ENCODE results near the gene SHC2.

SHC2 gene

GRCh38 chr19:416416-416815 lies 44.4 kb downstream of the SHC2 start:
- no peak overlapping the region for H2AFZ ChIP-seq (ENCODE audit: low read length)
- H3K9ac ChIP-seq (ENCODE audit: low read length): no peak overlapping the region
- no peaks in the 10 kb centered on the region for H4K20me1 ChIP-seq (ENCODE audit: insufficient read depth, low read length)
- H3K4me1 ChIP-seq (ENCODE audit: insufficient read depth, low read length, severe bottlenecking): no peaks in the 10 kb centered on the region
- no peak overlapping the region for H3K4me3 ChIP-seq (ENCODE audit: low read depth, low read length, poor library complexity, severe bottlenecking)
- no peak overlapping the region for H3K4me2 ChIP-seq (ENCODE audit: low read length)
- no peaks in the 10 kb centered on the region for H3K27me3 ChIP-seq (ENCODE audit: insufficient read depth, low read length)
- H3K36me3 ChIP-seq (ENCODE audit: insufficient read depth, low read length): no peaks in the 10 kb centered on the region
- TF ChIP-seq CTCF (IDR thresholded peaks at IDR 0.05; ENCODE audit: low read length) (no peak), EZH2 (IDR thresholded peaks at IDR 0.05; ENCODE audit: borderline replicate concordance, low read length) (no peak)
- no peaks in the 10 kb centered on the region for H3K9me3 ChIP-seq (ENCODE audit: low read length)
- no peaks in the 10 kb centered on the region for H3K9me2 ChIP-seq (ENCODE audit: low read depth, low read length)
- H3F3A ChIP-seq (ENCODE audit: insufficient read depth, low read length): no peaks in the 10 kb centered on the region
- no peak overlapping the region for H3K27ac ChIP-seq (ENCODE audit: low read depth, low read length, poor library complexity, severe bottlenecking)
- H3K79me2 ChIP-seq (ENCODE audit: insufficient read depth, low read length): no peaks in the 10 kb centered on the region

- H3K27ac ChIP-seq (ENCODE audit: low read depth, low read length, poor library complexity, severe bottlenecking): no peak overlapping the region
- no peak overlapping the region for H3K9ac ChIP-seq (ENCODE audit: low read length)
- no peak overlapping the region for H3K4me2 ChIP-seq (ENCODE audit: low read length)
- H2AFZ ChIP-seq (ENCODE audit: low read length): no peak overlapping the region
- H3K9me2 ChIP-seq (ENCODE audit: low read depth, low read length): no peaks in the 10 kb centered on the region
- H3K79me2 ChIP-seq (ENCODE audit: insufficient read depth, low read length): no peaks in the 10 kb centered on the region
- TF ChIP-seq EZH2 (IDR thresholded peaks at IDR 0.05; ENCODE audit: borderline replicate concordance, low read length) (no peak), CTCF (IDR thresholded peaks at IDR 0.05; ENCODE audit: low read length) (no peak)
- H3K27me3 ChIP-seq (ENCODE audit: insufficient read depth, low read length): no peaks in the 10 kb centered on the region
- H3K4me3 ChIP-seq (ENCODE audit: low read depth, low read length, poor library complexity, severe bottlenecking): no peak overlapping the region
- no peaks in the 10 kb centered on the region for H3K36me3 ChIP-seq (ENCODE audit: insufficient read depth, low read length)
- no peaks in the 10 kb centered on the region for H3F3A ChIP-seq (ENCODE audit: insufficient read depth, low read length)
- H3K9me3 ChIP-seq (ENCODE audit: low read length): no peaks in the 10 kb centered on the region
- no peaks in the 10 kb centered on the region for H4K20me1 ChIP-seq (ENCODE audit: insufficient read depth, low read length)
- no peaks in the 10 kb centered on the region for H3K4me1 ChIP-seq (ENCODE audit: insufficient read depth, low read length, severe bottlenecking)
These were observed 45.5 kb downstream of the SHC2 start for GRCh38 chr19:415292-415691.

- Histone ChIP-seq H3K4me3 (ENCODE audit: low read depth, low read length, poor library complexity, severe bottlenecking) (no peak overlapping the region), H3K4me2 (ENCODE audit: low read length) (no peak overlapping the region), H3F3A (ENCODE audit: insufficient read depth, low read length) (no peaks in the 10 kb centered on the region), H3K36me3 (ENCODE audit: insufficient read depth, low read length) (no peaks in the 10 kb centered on the region), H3K9me3 (ENCODE audit: low read length) (no peaks in the 10 kb centered on the region), H4K20me1 (ENCODE audit: insufficient read depth, low read length) (no peaks in the 10 kb centered on the region), H2AFZ (ENCODE audit: low read length) (no peak overlapping the region), H3K27me3 (ENCODE audit: insufficient read depth, low read length) (no peaks in the 10 kb centered on the region), H3K27ac (ENCODE audit: low read depth, low read length, poor library complexity, severe bottlenecking) (no peak overlapping the region), H3K9me2 (ENCODE audit: low read depth, low read length) (no peaks in the 10 kb centered on the region), H3K4me1 (ENCODE audit: insufficient read depth, low read length, severe bottlenecking) (peaks cover 6% of the 10 kb centered on the region), H3K79me2 (ENCODE audit: insufficient read depth, low read length) (no peaks in the 10 kb centered on the region), H3K9ac (ENCODE audit: low read length) (no peak overlapping the region)
- TF ChIP-seq EZH2 (IDR thresholded peaks at IDR 0.05; ENCODE audit: borderline replicate concordance, low read length): no peak
- TF ChIP-seq CTCF (IDR thresholded peaks at IDR 0.05; ENCODE audit: low read length): no peak
These were observed 46.9 kb downstream of the SHC2 start for GRCh38 chr19:413756-414420.
